Measurements from ENCODE around the gene FOSB.
"Not testable (repeated sequence)": the region's sequence is repeated elsewhere in the genome, so short reads cannot be mapped to it uniquely, and the experiment has no call there.

FOSB gene

GRCh38 chr19:45467456-45468158 lies at the start of gene FOSB:
Gene FOSB, plus strand, starts transcription at chr19:45467996. Its CDS starts 591 bp downstream, at chr19:45468587.
- DNase-seq (ENCODE audit: low spot score): peak; percentile 99

- no peak for DNase-seq (ENCODE audit: low spot score)
These were observed 49.0 kb upstream of the FOSB start for GRCh38 chr19:45418802-45419201.

GRCh38 chr19:45419396-45419795 lies 48.4 kb upstream of the FOSB start:
- DNase-seq (ENCODE audit: low spot score): no peak

GRCh38 chr19:45419895-45420294 lies 47.9 kb upstream of the FOSB start:
- DNase-seq (ENCODE audit: low spot score): no peak

GRCh38 chr19:45420356-45420755 lies 47.4 kb upstream of the FOSB start:
- no peak for DNase-seq (ENCODE audit: low spot score)

- no peak for DNase-seq (ENCODE audit: low spot score)
These were observed 46.9 kb upstream of the FOSB start for GRCh38 chr19:45420871-45421270.

- DNase-seq (ENCODE audit: low spot score): no peak
These were observed 45.8 kb upstream of the FOSB start for GRCh38 chr19:45421947-45422498.

- no peak for DNase-seq (ENCODE audit: low spot score)
These were observed 44.7 kb upstream of the FOSB start for GRCh38 chr19:45423033-45423588.

- peak; percentile 96 for DNase-seq (ENCODE audit: low spot score)
These were observed 44.1 kb upstream of the FOSB start, which contains the start of gene ERCC1 for GRCh38 chr19:45423589-45424190. Gene ERCC1, minus strand, starts transcription at chr19:45423917. Its CDS starts 543 bp downstream, at chr19:45423374.

- DNase-seq (ENCODE audit: low spot score): peak; percentile 25
These were observed 43.4 kb upstream of the FOSB start for GRCh38 chr19:45424191-45425058.

GRCh38 chr19:45428384-45429231 lies 39.2 kb upstream of the FOSB start:
- no peak for DNase-seq (ENCODE audit: low spot score)

- not testable (repeated sequence) for DNase-seq (ENCODE audit: low spot score)
These were observed 37.9 kb upstream of the FOSB start for GRCh38 chr19:45429896-45430295.

GRCh38 chr19:45431008-45431407 lies 36.8 kb upstream of the FOSB start:
- DNase-seq (ENCODE audit: low spot score): not testable (repeated sequence)

- not testable (repeated sequence) for DNase-seq (ENCODE audit: low spot score)
These were observed 35.3 kb upstream of the FOSB start for GRCh38 chr19:45432543-45432942.

GRCh38 chr19:45437328-45437727 lies 30.5 kb upstream of the FOSB start:
- DNase-seq (ENCODE audit: low spot score): no peak

- DNase-seq (ENCODE audit: low spot score): no peak
These were observed 28.6 kb upstream of the FOSB start for GRCh38 chr19:45439190-45439568.

GRCh38 chr19:45439569-45440258 lies 28.1 kb upstream of the FOSB start:
- peak; percentile 86 for DNase-seq (ENCODE audit: low spot score)

- no peak for DNase-seq (ENCODE audit: low spot score)
These were observed 27.5 kb upstream of the FOSB start for GRCh38 chr19:45440259-45440638.

- DNase-seq (ENCODE audit: low spot score): no peak
These were observed 26.7 kb upstream of the FOSB start for GRCh38 chr19:45440873-45441654.

- DNase-seq (ENCODE audit: low spot score): no peak
These were observed 25.4 kb upstream of the FOSB start for GRCh38 chr19:45442408-45442777.
